Ascending aorta (tissue), 2 donors: ENCODE data around the gene POU3F1. TPM values are rescaled to one million over a fixed set of nuclear protein-coding genes. Genes with fewer than 3 reads are reported as not detected.

Experiments used
- DNase-seq, 2 donors: peaks; one replicate each; pipeline ENCODE4 v3.0.0-alpha.2; 2019; ENCODE audit warnings: low spot score in 2 of 2
- H3K27ac ChIP-seq, 2 donors: fragments of 200-600 bp; sonication (generic); one replicate each; pipeline ENCODE4 v1.5.1; 2016 to 2017; ENCODE audit warnings: mild to moderate bottlenecking in 1 of 2
- H3K27me3 ChIP-seq: fragments of 200-600 bp; sonication (generic); one replicate; pipeline ENCODE4 v1.5.1; 2017
- H3K36me3 ChIP-seq, 2 donors: fragments of 200-600 bp; sonication (generic); one replicate each; pipeline ENCODE4 v1.5.1; 2016
- H3K4me1 ChIP-seq, 2 donors: fragments of 200-600 bp; sonication (generic); one replicate each; pipeline ENCODE4 v1.5.1; 2016 to 2017; ENCODE audit warnings: mild to moderate bottlenecking in 1 of 2
- H3K4me3 ChIP-seq, 2 donors: fragments of 200-600 bp; sonication (generic); one replicate each; pipeline ENCODE4 v1.5.1; 2016 to 2017; ENCODE audit warnings: mild to moderate bottlenecking in 1 of 2
- H3K9me3 ChIP-seq, 2 donors: fragments of 200-600 bp; sonication (generic); one replicate each; pipeline ENCODE4 v1.5.1; 2016
- CTCF ChIP-seq, 3 experiments: fragments of 200-600 bp in 2 of 3; fragments of 450-650 bp in 1 of 3; sonication (generic) in 2 of 3; IDR thresholded peaks; one replicate each; pipeline ENCODE4 v1.5.1; 2016 to 2019; ENCODE audit warnings: antibody characterized with exemption in 3 of 3, mild to moderate bottlenecking in 1 of 3, moderate library complexity in 1 of 3
- intact Hi-C: fragments of 100-400 bp; cut with DNase I; formaldehyde crosslinking; loops from one replicate; pipeline ENCODE4 v1.15.1; 2023
- total RNA-seq: library from RNA; depleted of rRNA; stranded (reverse); fragments of >200 nt; gene quantifications from one replicate; pipeline ENCODE4 v1.1.0, GENCODE V29; 2016

The POU3F1 gene
- total RNA-seq = not detected

GRCh38 chr1:38046333-38046883, at the start of gene POU3F1:
Gene POU3F1, minus strand, starts transcription at chr1:38046793. Its CDS starts 50 bp downstream, at chr1:38046743.
- Histone ChIP-seq H3K4me3 (peak within 1 kb of the TSS; percentile 67 to 82), H3K9me3 (no peaks in the 10 kb centered on the region), H3K4me1 (peaks cover 13 to 19% of the 10 kb centered on the region in 2 donors), H3K27ac (peak within 1 kb of the TSS; percentile 69 to 70), H3K36me3 (no peaks in the 10 kb centered on the region), H3K27me3 (peaks cover 29% of the 10 kb centered on the region)
- TF ChIP-seq CTCF (IDR thresholded peaks at IDR 0.05) = no peak
- DNase-seq = no peak
- intact Hi-C loops = loop anchor here (2.0 to 5.0 kb wide), 4 partner anchors 34 to 92 kb away; partner anchors contain the start of genes SF3A3 and UTP11

GRCh38 chr1:38095454-38095931, 48.9 kb upstream of the POU3F1 start:
- H3K4me1 ChIP-seq = no peaks in the 10 kb centered on the region
- no peak for DNase-seq
- TF ChIP-seq CTCF (IDR thresholded peaks at IDR 0.05) = no peak
- no peak overlapping the region for H3K27ac ChIP-seq
- no peaks in the 10 kb centered on the region for H3K36me3 ChIP-seq
- intact Hi-C loops = no loop called here
- no peak overlapping the region for H3K4me3 ChIP-seq
- H3K27me3 ChIP-seq = no peaks in the 10 kb centered on the region
- no peaks in the 10 kb centered on the region for H3K9me3 ChIP-seq

- no peak for TF ChIP-seq CTCF (IDR thresholded peaks at IDR 0.05)
- no peak overlapping the region for H3K27ac ChIP-seq
- DNase-seq = no peak
- H3K27me3 ChIP-seq = no peaks in the 10 kb centered on the region
- H3K9me3 ChIP-seq = no peaks in the 10 kb centered on the region
- no peaks in the 10 kb centered on the region for H3K4me1 ChIP-seq
- no peaks in the 10 kb centered on the region for H3K36me3 ChIP-seq
- no peak overlapping the region for H3K4me3 ChIP-seq
- intact Hi-C loops = no loop called here
Measured at GRCh38 chr1:38094711-38095290, 48.2 kb upstream of the POU3F1 start.

- no peak for TF ChIP-seq CTCF (IDR thresholded peaks at IDR 0.05)
- Histone ChIP-seq H3K4me3 (no peak overlapping the region), H3K27me3 (no peaks in the 10 kb centered on the region), H3K9me3 (no peaks in the 10 kb centered on the region), H3K36me3 (no peaks in the 10 kb centered on the region), H3K4me1 (no peaks in the 10 kb centered on the region), H3K27ac (no peak overlapping the region)
- DNase-seq = no peak
- intact Hi-C loops = no loop called here
Measured at GRCh38 chr1:38093569-38094520, 47.3 kb upstream of the POU3F1 start.

- TF ChIP-seq CTCF (IDR thresholded peaks at IDR 0.05) = no peak
- Histone ChIP-seq H3K4me3 (no peak overlapping the region), H3K27ac (no peak overlapping the region), H3K4me1 (no peaks in the 10 kb centered on the region), H3K36me3 (no peaks in the 10 kb centered on the region), H3K27me3 (no peaks in the 10 kb centered on the region), H3K9me3 (no peaks in the 10 kb centered on the region)
- intact Hi-C loops = no loop called here
- no peak for DNase-seq
Measured at GRCh38 chr1:38092256-38092655, 45.7 kb upstream of the POU3F1 start.
